Suprapubic skin (tissue), 4 donors: ENCODE data around the gene MS4A1.

Source experiments
- CTCF ChIP-seq, 2 donors: fragments of 200-600 bp in 1 of 2; fragments of 450-650 bp in 1 of 2; sonication (generic) in 1 of 2; IDR thresholded peaks; one replicate each; pipeline ENCODE4 v1.5.1; 2016 to 2019; ENCODE audit warnings: antibody characterized with exemption in 2 of 2, mild to moderate bottlenecking in 1 of 2, moderate library complexity in 1 of 2
- EP300 ChIP-seq: sonication (generic); formaldehyde crosslinking; IDR thresholded peaks from one replicate; pipeline ENCODE4 v1.6.1; 2017; ENCODE audit warnings: antibody characterized with exemption
- POLR2A ChIP-seq, 2 donors: fragments of 450-650 bp; IDR thresholded peaks; one replicate each; pipeline ENCODE4 v1.6.1; 2017; ENCODE audit warnings: antibody characterized with exemption in 2 of 2, mild to moderate bottlenecking in 2 of 2, moderate library complexity in 2 of 2
- POLR2AphosphoS5 ChIP-seq, 3 donors: sonication (generic); formaldehyde crosslinking; IDR thresholded peaks; one replicate each; pipeline ENCODE4 v1.6.1; 2017; ENCODE audit warnings: antibody characterized with exemption in 3 of 3

- no peak for TF ChIP-seq CTCF (IDR thresholded peaks at IDR 0.05)
- no peak for TF ChIP-seq POLR2A (IDR thresholded peaks at IDR 0.05)
- no peak for TF ChIP-seq EP300
- no peak for TF ChIP-seq POLR2AphosphoS5 (IDR thresholded peaks at IDR 0.05)
Observed at GRCh38 chr11:60447070-60447469, 8.6 kb upstream of the MS4A1 start.
